OCI-M1 (cell line): Measurements from ENCODE around the gene MYO18B.

ENCODE experiments used
- DNase-seq: peaks from one replicate; lab custom pipeline; 2025; lab: John Stamatoyannopoulos, UW

The MYO18B gene

GRCh38 chr22:25748704-25749103, 6.7 kb downstream of the MYO18B start:
- DNase-seq, result no peak

GRCh38 chr22:25749420-25750169, 7.6 kb downstream of the MYO18B start:
- peak; percentile 90 for DNase-seq

GRCh38 chr22:25750569-25751173, 8.7 kb downstream of the MYO18B start:
- peak; percentile 54 for DNase-seq

GRCh38 chr22:25751174-25751581, 9.2 kb downstream of the MYO18B start:
- DNase-seq, result no peak

- DNase-seq, result no peak
Measured at GRCh38 chr22:25752615-25753214, 10.7 kb downstream of the MYO18B start.

- no peak for DNase-seq
Measured at GRCh38 chr22:25753252-25753651, 11.3 kb downstream of the MYO18B start.

GRCh38 chr22:25754527-25755202, 12.7 kb downstream of the MYO18B start:
- no peak for DNase-seq

- DNase-seq, result no peak
Measured at GRCh38 chr22:25757686-25758085, 15.7 kb downstream of the MYO18B start.

- no peak for DNase-seq
Measured at GRCh38 chr22:25758316-25758715, 16.3 kb downstream of the MYO18B start.

- peak; percentile 99 for DNase-seq
Measured at GRCh38 chr22:25759825-25760231, 17.8 kb downstream of the MYO18B start.

GRCh38 chr22:25760294-25760693, 18.3 kb downstream of the MYO18B start:
- DNase-seq, result no peak

GRCh38 chr22:25760848-25761595, 19.0 kb downstream of the MYO18B start:
- no peak for DNase-seq

GRCh38 chr22:25762147-25762546, 20.2 kb downstream of the MYO18B start:
- DNase-seq, result peak; percentile 97

- DNase-seq, result no peak
Measured at GRCh38 chr22:25763239-25763777, 21.3 kb downstream of the MYO18B start.

GRCh38 chr22:25764270-25765015, 22.5 kb downstream of the MYO18B start:
- DNase-seq, result no peak

- DNase-seq, result no peak
Measured at GRCh38 chr22:25765016-25765367, 23.0 kb downstream of the MYO18B start.

- no peak for DNase-seq
Measured at GRCh38 chr22:25765801-25766200, 23.8 kb downstream of the MYO18B start.

GRCh38 chr22:25766418-25766817, 24.4 kb downstream of the MYO18B start:
- DNase-seq, result no peak

- DNase-seq, result no peak
Measured at GRCh38 chr22:25770333-25770732, 28.3 kb downstream of the MYO18B start.

GRCh38 chr22:25772288-25772687, 30.3 kb downstream of the MYO18B start:
- DNase-seq, result no peak

- no peak for DNase-seq
Measured at GRCh38 chr22:25774575-25775026, 32.6 kb downstream of the MYO18B start.
